Heart right ventricle (tissue), 16 donors: Measurements from ENCODE around the gene RARG. TPM values are rescaled to one million over a fixed set of nuclear protein-coding genes. Genes with fewer than 3 reads are reported as not detected.

ENCODE experiments used
- ATAC-seq, 8 donors: fragments of 200-7000 bp; cut with Tn5 transposase; one replicate each; pipeline ENCODE4 v1.9.1; 2020; ENCODE audit warnings: mild to moderate bottlenecking in 8 of 8, moderate library complexity in 8 of 8, moderate number of reproducible peaks in 1 of 8
- DNase-seq, 2 donors: peaks; one replicate each; pipeline ENCODE4 v3.0.0-alpha.2; 2020
- H3K27ac ChIP-seq, 10 donors: fragments of 200-600 bp; sonication (generic) in 2 of 10; one replicate each; pipeline versions ENCODE4 v1.5.0 to v1.8.0; 2020 to 2022; ENCODE audit warnings: mild to moderate bottlenecking in 3 of 10
- H3K27me3 ChIP-seq, 7 donors: fragments of 200-600 bp; one replicate each; pipeline ENCODE4 v1.8.0; 2021 to 2022; ENCODE audit warnings: mild to moderate bottlenecking in 2 of 7
- H3K36me3 ChIP-seq, 9 donors: fragments of 200-600 bp; sonication (generic) in 1 of 9; one replicate each; pipeline versions ENCODE4 v1.5.0 to v1.8.0; 2020 to 2022; ENCODE audit warnings: mild to moderate bottlenecking in 2 of 9
- H3K4me1 ChIP-seq, 9 donors: fragments of 200-600 bp; sonication (generic) in 1 of 9; one replicate each; pipeline versions ENCODE4 v1.5.0 to v1.8.0; 2020 to 2022; ENCODE audit warnings: mild to moderate bottlenecking in 4 of 9
- H3K4me3 ChIP-seq, 10 donors: fragments of 200-600 bp; sonication (generic) in 2 of 10; one replicate each; pipeline versions ENCODE4 v1.5.0 to v1.8.0; 2020 to 2022; ENCODE audit warnings: mild to moderate bottlenecking in 7 of 10, moderate library complexity in 2 of 10
- H3K9me3 ChIP-seq, 11 donors: fragments of 200-600 bp in 10 of 11; sonication (generic) in 2 of 11; one replicate each; pipeline versions ENCODE4 v1.5.0 to v1.8.0; 2013 to 2022; ENCODE audit warnings: mild to moderate bottlenecking in 2 of 11, control low read depth in 1 of 11, moderate library complexity in 1 of 11
- WGBS, 2 donors: extraction: QIAGEN DNeasy Blood & Tissue Kit; methylation state at CpG; one replicate each; pipeline ENCODE4 v1.1.7; 2013; ENCODE audit warnings: inconsistent platforms in 1 of 2; 5-methylcytosine and 5-hydroxymethylcytosine counted together
- intact Hi-C, 10 donors: fragments of 100-400 bp; cut with DNase I; formaldehyde crosslinking; loops; one replicate each; pipeline versions ENCODE4 v1.11.1 to v1.14.2; 2022
- polyA plus RNA-seq, 2 donors: library from polyadenylated mRNA; stranded (reverse); fragments of 200-250 nt; gene quantifications; one replicate each; pipeline ENCODE4 v1.2.3, GENCODE V29; 2013
- total RNA-seq, 10 donors: library from RNA; stranded (reverse); fragmentation: NEBNext Ultra II Directional in 3 of 10; extraction: Animal tissue kit (Norgen Biotek cat#: 25700) in 3 of 10; gene quantifications; one replicate each; pipeline versions ENCODE4 v1.2.1 to v1.2.4, GENCODE V29; 2021 to 2023
- TF ChIP-seq, protein P1 (sequence below), 9 donors: fragments of 200-600 bp; sonication (generic) in 2 of 9; IDR thresholded peaks; one replicate each; pipeline versions ENCODE4 v1.5.0 to v1.8.0; 2021 to 2022; ENCODE audit warnings: antibody characterized with exemption in 9 of 9, mild to moderate bottlenecking in 5 of 9, moderate library complexity in 1 of 9
- donor health status: Arrhythmogenic right ventricular cardiomyopathy.
- donor health status: ischemic (EF 13 %, LVEDD 7.1; RV severe dilation, severe dysfunction).
- donor health status: healthy with polysubstance abuse.
- donor health status: DM: no; HTN: yes; CAD: no.
- donor health status: DM: no; HTN: no; CAD: no.
- donor health status: ischemic (EF 25% LVEDD 6.9; RV normal size, moderate dysfunction).
- donor health status: ischemic (EF 25% LVEDD 5.7; RV mildly dilated, moderate dysfunction).
- donor health status: healthy.
- donor health status: DM: yes; HTN: yes; CAD: no.
- donor health status: Ischemic cardiomyopathy.
- donor health status: ischemic (EF 35%, LVEDD 5.7; RV mildly dilated, moderate dysfunction).
- donor health status: nonischemic (EF 11% LVEDD 7.7; RV severe dilation, severe dysfunction).
- donor health status: DM: yes; HTN: yes; CAD: no.
- donor health status: PGD.
- donor health status: ischemic (EF 29% LVEDD 5.4; RV normal size, mild dysfunction).
- donor health status: nonischemic (EF 23%, LVEDD 6.1; RV moderate dilation, normal function).

The RARG gene
- total and polyA plus RNA-seq, 12 donors: 7.0 to 21.7 (median 12.8) TPM

DNA sequence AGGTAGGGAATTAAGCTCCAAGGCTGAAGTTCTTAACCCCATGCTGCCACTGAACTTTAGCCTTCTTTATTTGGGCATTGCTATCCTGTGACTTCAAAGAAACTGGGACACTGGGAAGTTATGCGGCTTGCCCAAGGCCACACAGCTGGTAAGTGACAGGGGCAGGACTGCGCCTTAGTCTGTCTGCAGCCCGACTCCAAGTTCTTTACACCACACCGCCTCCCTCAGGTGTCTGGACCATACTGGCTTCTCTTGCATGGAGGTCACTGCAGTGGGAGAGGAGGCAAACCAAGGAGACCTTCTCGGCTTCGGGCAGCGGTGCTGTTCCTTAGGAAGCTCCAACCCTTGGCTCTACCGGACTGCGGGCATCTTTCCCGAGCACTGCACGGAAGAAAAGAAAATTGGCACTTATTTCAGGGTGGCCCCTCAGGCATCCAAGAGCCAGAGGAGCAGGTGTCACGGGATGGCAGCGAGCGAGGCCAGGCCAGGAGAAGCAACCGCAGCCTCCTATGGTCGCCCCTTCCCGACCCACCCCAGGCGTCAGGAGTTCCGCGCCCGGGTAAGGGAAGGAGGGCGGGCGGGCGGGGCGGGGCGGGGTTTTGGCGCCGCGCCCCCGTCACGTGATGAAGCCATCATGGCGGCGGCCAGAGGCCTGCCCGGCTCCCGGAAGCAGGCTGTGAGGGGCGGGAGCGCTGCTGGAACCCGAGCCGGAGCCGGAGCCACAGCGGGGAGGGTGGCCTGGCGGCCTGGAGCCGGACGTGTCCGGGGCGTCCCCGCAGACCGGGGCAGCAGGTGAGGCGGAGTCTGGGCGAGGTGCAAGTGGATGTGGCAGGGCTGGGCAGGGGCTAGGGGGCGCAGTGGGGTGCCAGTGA, 19.7 kb upstream of the RARG start:
- H3K4me3 ChIP-seq: peak overlapping the region; percentile 70 to 99 (median 85)
- 0% methylated on average over 42 to 51 of the region's 51 CpGs for WGBS, 2 donors
- peaks cover 16 to 32% (median 25%) of the 10 kb centered on the region in 9 donors for H3K4me1 ChIP-seq
- intact Hi-C loops: loop anchor here (1.0 to 5.0 kb wide), 6 partner anchors 30 to 39 kb away; no protein-coding TSS in a partner anchor
- peaks cover 0 to 31% (median 14%) of the 10 kb centered on the region in 9 donors for H3K36me3 ChIP-seq
- H3K9me3 ChIP-seq: no peaks in the 10 kb centered on the region
- peak overlapping the region; percentile 65 to 97 (median 94) for H3K27ac ChIP-seq
- H3K27me3 ChIP-seq: no peaks in the 10 kb centered on the region
- ATAC-seq (peak; percentile 91 to 95 (median 93)), DNase-seq (peak; percentile 72 to 83)
- TF ChIP-seq, protein P1, sequence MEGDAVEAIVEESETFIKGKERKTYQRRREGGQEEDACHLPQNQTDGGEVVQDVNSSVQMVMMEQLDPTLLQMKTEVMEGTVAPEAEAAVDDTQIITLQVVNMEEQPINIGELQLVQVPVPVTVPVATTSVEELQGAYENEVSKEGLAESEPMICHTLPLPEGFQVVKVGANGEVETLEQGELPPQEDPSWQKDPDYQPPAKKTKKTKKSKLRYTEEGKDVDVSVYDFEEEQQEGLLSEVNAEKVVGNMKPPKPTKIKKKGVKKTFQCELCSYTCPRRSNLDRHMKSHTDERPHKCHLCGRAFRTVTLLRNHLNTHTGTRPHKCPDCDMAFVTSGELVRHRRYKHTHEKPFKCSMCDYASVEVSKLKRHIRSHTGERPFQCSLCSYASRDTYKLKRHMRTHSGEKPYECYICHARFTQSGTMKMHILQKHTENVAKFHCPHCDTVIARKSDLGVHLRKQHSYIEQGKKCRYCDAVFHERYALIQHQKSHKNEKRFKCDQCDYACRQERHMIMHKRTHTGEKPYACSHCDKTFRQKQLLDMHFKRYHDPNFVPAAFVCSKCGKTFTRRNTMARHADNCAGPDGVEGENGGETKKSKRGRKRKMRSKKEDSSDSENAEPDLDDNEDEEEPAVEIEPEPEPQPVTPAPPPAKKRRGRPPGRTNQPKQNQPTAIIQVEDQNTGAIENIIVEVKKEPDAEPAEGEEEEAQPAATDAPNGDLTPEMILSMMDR (IDR thresholded peaks at IDR 0.05): peak in 7 of 9 donors; percentile 24 to 57 (median 34)

DNA sequence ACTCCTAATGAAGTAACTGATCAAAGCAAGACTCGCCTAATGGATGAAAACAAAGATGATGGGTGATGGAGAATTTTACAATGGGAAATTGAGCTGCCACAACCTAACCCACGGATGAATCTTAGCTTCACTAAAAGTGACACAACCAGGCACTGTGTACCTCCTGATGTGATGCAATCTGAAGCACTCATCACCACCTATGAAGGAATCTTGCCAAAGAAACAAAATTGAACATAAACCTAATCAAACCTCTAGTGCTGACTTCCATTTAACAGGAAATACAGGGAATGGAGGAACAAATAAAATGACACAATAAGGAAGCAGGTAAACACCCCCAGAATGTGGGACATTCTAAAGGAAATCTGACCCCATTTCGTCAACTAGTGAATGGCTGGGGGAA, 13.3 kb upstream of the RARG start:
- Histone ChIP-seq H3K27ac (no peak overlapping the region), H3K9me3 (no peaks in the 10 kb centered on the region), H3K36me3 (no peaks in the 10 kb centered on the region), H3K4me1 (peaks cover 0 to under 1% (median 0%) of the 10 kb centered on the region in 9 donors), H3K4me3 (no peak overlapping the region), H3K27me3 (peaks cover 0 to 15% (median 0%) of the 10 kb centered on the region in 7 donors)
- DNase-seq (no peak), ATAC-seq (no peak)
- TF ChIP-seq, protein P1 (IDR thresholded peaks at IDR 0.05): no peak
- intact Hi-C loops: no loop called here
- WGBS, 2 donors: 83 to 87% methylated on average over 3 of the region's 3 CpGs

DNA sequence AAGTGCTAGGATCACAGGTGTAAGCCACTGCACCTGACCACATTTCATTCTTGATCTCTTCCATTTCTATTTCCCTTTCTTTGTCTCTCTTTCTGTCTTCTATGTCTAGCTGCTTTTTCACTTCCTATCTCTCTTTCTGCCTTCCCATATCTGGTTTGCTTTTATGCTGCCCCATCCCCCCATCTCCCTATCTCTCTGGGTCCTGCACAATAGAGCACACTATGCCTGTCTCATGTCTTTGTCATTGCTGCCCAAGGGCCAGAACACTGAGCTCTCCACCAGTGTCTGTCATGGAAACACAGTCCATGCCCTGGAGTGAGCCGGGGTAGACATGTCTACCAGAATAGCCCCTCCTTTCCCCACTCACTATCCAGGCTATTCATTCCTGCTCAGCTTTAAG, 12.3 kb upstream of the RARG start:
- 22 to 35% methylated on average over 1 of the region's 1 CpG for WGBS, 2 donors
- Histone ChIP-seq H3K4me1 (no peaks in the 10 kb centered on the region), H3K4me3 (no peak overlapping the region), H3K27me3 (peaks cover 0 to 15% (median 0%) of the 10 kb centered on the region in 7 donors), H3K9me3 (no peaks in the 10 kb centered on the region), H3K36me3 (no peaks in the 10 kb centered on the region), H3K27ac (no peak overlapping the region)
- no peak for DNase-seq
- intact Hi-C loops: no loop called here
- TF ChIP-seq, protein P1 (IDR thresholded peaks at IDR 0.05): no peak
- peak in 6 of 8 donors; percentile 41 to 87 (median 78) for ATAC-seq

DNA sequence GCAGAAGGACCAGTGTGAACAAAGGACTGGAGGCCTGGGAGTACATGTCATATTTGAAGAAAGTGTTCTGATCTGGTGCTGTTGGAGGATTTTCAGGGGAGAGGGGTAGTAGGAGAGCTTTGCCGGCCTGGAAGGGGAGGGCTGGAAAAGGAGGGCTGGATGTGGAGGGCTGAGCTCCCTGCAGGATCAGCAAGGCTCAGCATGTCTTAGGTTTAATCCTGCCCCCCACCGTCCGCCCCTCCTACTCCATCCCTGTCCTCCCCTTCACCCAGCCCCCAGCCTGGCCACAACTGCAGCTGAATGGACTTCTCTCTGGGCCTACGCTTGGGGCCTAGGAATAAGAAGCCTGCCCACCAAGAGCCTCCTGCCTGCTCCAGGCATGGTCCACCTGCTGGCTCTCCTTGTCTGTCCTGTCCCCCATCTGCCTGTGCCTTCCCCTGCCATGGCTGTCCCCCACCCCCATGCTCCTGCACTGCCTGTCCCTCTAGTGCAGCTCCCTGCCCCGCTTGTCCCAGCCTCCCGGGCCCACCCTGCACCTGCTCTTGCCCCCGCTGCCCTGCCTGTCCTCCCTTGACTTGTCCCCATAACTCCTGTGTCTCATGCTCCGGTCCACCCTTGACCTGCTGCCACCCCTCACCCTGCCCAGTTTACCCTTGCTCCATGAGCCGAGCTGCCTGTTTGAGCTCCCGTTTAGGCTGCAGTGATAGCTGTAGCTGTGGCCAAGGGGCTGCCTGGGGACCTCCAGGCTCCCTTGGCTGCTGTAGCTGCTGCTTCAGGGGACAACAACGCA, 9.8 kb upstream of the RARG start:
- intact Hi-C loops: no loop called here
- peak in 1 of 8 donors; percentile 31 for ATAC-seq
- TF ChIP-seq, protein P1 (IDR thresholded peaks at IDR 0.05): no peak

More for the DNA sequence above, 9.8 kb upstream of the RARG start:
- H3K4me1 ChIP-seq: no peaks in the 10 kb centered on the region
- no peaks in the 10 kb centered on the region for H3K36me3 ChIP-seq
- no peaks in the 10 kb centered on the region for H3K9me3 ChIP-seq
- H3K27me3 ChIP-seq: peaks cover 0 to 15% (median 0%) of the 10 kb centered on the region in 7 donors
- no peak overlapping the region for H3K27ac ChIP-seq
- H3K4me3 ChIP-seq: no peak overlapping the region
- WGBS, 2 donors: 69 to 79% methylated on average over 9 to 11 of the region's 11 CpGs
- DNase-seq: no peak
